ENCODE measurements around the gene TTC7B.

TTC7B gene

GRCh38 chr14:90741682-90741946 is 74.6 kb downstream of the TTC7B start:
- no peak overlapping the region for H3K4me3 ChIP-seq (ENCODE audit: low read length)
- H3K36me3 ChIP-seq (ENCODE audit: control insufficient read depth, insufficient read depth, low read length): no peaks in the 10 kb centered on the region
- no peaks in the 10 kb centered on the region for H3K9me3 ChIP-seq (ENCODE audit: control insufficient read depth, low read length)
- no peaks in the 10 kb centered on the region for H3K27me3 ChIP-seq (ENCODE audit: control insufficient read depth, insufficient read depth, low read length)
- H3K4me1 ChIP-seq (ENCODE audit: control insufficient read depth, insufficient read depth, low read length): no peaks in the 10 kb centered on the region
- no peak overlapping the region for H3K9ac ChIP-seq (ENCODE audit: low read length)

- Histone ChIP-seq H3K4me3 (ENCODE audit: low read length) (no peak overlapping the region), H3K4me1 (ENCODE audit: control insufficient read depth, insufficient read depth, low read length) (no peaks in the 10 kb centered on the region), H3K36me3 (ENCODE audit: control insufficient read depth, insufficient read depth, low read length) (no peaks in the 10 kb centered on the region), H3K9me3 (ENCODE audit: control insufficient read depth, low read length) (no peaks in the 10 kb centered on the region), H3K27me3 (ENCODE audit: control insufficient read depth, insufficient read depth, low read length) (no peaks in the 10 kb centered on the region), H3K9ac (ENCODE audit: low read length) (no peak overlapping the region)
Observed at GRCh38 chr14:90740946-90741681, 75.1 kb downstream of the TTC7B start.

- Histone ChIP-seq H3K9me3 (ENCODE audit: control insufficient read depth, low read length) (no peaks in the 10 kb centered on the region), H3K27me3 (ENCODE audit: control insufficient read depth, insufficient read depth, low read length) (no peaks in the 10 kb centered on the region), H3K9ac (ENCODE audit: low read length) (no peak overlapping the region), H3K4me1 (ENCODE audit: control insufficient read depth, insufficient read depth, low read length) (no peaks in the 10 kb centered on the region), H3K4me3 (ENCODE audit: low read length) (no peak overlapping the region), H3K36me3 (ENCODE audit: control insufficient read depth, insufficient read depth, low read length) (no peaks in the 10 kb centered on the region)
Observed at GRCh38 chr14:90740081-90740480, 76.1 kb downstream of the TTC7B start.

- no peak overlapping the region for H3K9ac ChIP-seq (ENCODE audit: low read length)
- no peaks in the 10 kb centered on the region for H3K4me1 ChIP-seq (ENCODE audit: control insufficient read depth, insufficient read depth, low read length)
- H3K27me3 ChIP-seq (ENCODE audit: control insufficient read depth, insufficient read depth, low read length): no peaks in the 10 kb centered on the region
- no peaks in the 10 kb centered on the region for H3K9me3 ChIP-seq (ENCODE audit: control insufficient read depth, low read length)
- H3K36me3 ChIP-seq (ENCODE audit: control insufficient read depth, insufficient read depth, low read length): no peaks in the 10 kb centered on the region
- no peak overlapping the region for H3K4me3 ChIP-seq (ENCODE audit: low read length)
Observed at GRCh38 chr14:90739318-90740068, 76.7 kb downstream of the TTC7B start.

GRCh38 chr14:90733139-90733808 is 83.0 kb downstream of the TTC7B start:
- no peak overlapping the region for H3K9ac ChIP-seq (ENCODE audit: low read length)
- no peaks in the 10 kb centered on the region for H3K9me3 ChIP-seq (ENCODE audit: control insufficient read depth, low read length)
- H3K36me3 ChIP-seq (ENCODE audit: control insufficient read depth, insufficient read depth, low read length): no peaks in the 10 kb centered on the region

GRCh38 chr14:90732718-90733117 is 83.5 kb downstream of the TTC7B start:
- H3K9me3 ChIP-seq (ENCODE audit: control insufficient read depth, low read length): no peaks in the 10 kb centered on the region
- no peak overlapping the region for H3K9ac ChIP-seq (ENCODE audit: low read length)
- H3K36me3 ChIP-seq (ENCODE audit: control insufficient read depth, insufficient read depth, low read length): no peaks in the 10 kb centered on the region
- no peaks in the 10 kb centered on the region for H3K27me3 ChIP-seq (ENCODE audit: control insufficient read depth, insufficient read depth, low read length)
- H3K4me3 ChIP-seq (ENCODE audit: low read length): no peak overlapping the region
- no peaks in the 10 kb centered on the region for H3K4me1 ChIP-seq (ENCODE audit: control insufficient read depth, insufficient read depth, low read length)

More at GRCh38 chr14:90733139-90733808, 83.0 kb downstream of the TTC7B start:
- Histone ChIP-seq H3K4me1 (ENCODE audit: control insufficient read depth, insufficient read depth, low read length) (no peaks in the 10 kb centered on the region), H3K27me3 (ENCODE audit: control insufficient read depth, insufficient read depth, low read length) (no peaks in the 10 kb centered on the region), H3K4me3 (ENCODE audit: low read length) (no peak overlapping the region)

GRCh38 chr14:90732139-90732538 is 84.1 kb downstream of the TTC7B start:
- Histone ChIP-seq H3K9ac (ENCODE audit: low read length) (no peak overlapping the region), H3K4me3 (ENCODE audit: low read length) (no peak overlapping the region), H3K27me3 (ENCODE audit: control insufficient read depth, insufficient read depth, low read length) (no peaks in the 10 kb centered on the region), H3K9me3 (ENCODE audit: control insufficient read depth, low read length) (no peaks in the 10 kb centered on the region), H3K4me1 (ENCODE audit: control insufficient read depth, insufficient read depth, low read length) (no peaks in the 10 kb centered on the region), H3K36me3 (ENCODE audit: control insufficient read depth, insufficient read depth, low read length) (no peaks in the 10 kb centered on the region)

- Histone ChIP-seq H3K4me3 (ENCODE audit: low read length) (no peak overlapping the region), H3K4me1 (ENCODE audit: control insufficient read depth, insufficient read depth, low read length) (no peaks in the 10 kb centered on the region), H3K27me3 (ENCODE audit: control insufficient read depth, insufficient read depth, low read length) (no peaks in the 10 kb centered on the region), H3K36me3 (ENCODE audit: control insufficient read depth, insufficient read depth, low read length) (no peaks in the 10 kb centered on the region), H3K9me3 (ENCODE audit: control insufficient read depth, low read length) (no peaks in the 10 kb centered on the region), H3K9ac (ENCODE audit: low read length) (no peak overlapping the region)
Observed at GRCh38 chr14:90731487-90731886, 84.7 kb downstream of the TTC7B start.

GRCh38 chr14:90730206-90730766 is 85.9 kb downstream of the TTC7B start:
- no peak overlapping the region for H3K9ac ChIP-seq (ENCODE audit: low read length)
- no peaks in the 10 kb centered on the region for H3K9me3 ChIP-seq (ENCODE audit: control insufficient read depth, low read length)
- no peaks in the 10 kb centered on the region for H3K4me1 ChIP-seq (ENCODE audit: control insufficient read depth, insufficient read depth, low read length)
- no peaks in the 10 kb centered on the region for H3K36me3 ChIP-seq (ENCODE audit: control insufficient read depth, insufficient read depth, low read length)
- H3K4me3 ChIP-seq (ENCODE audit: low read length): no peak overlapping the region
- no peaks in the 10 kb centered on the region for H3K27me3 ChIP-seq (ENCODE audit: control insufficient read depth, insufficient read depth, low read length)

GRCh38 chr14:90728951-90729350 is 87.3 kb downstream of the TTC7B start:
- Histone ChIP-seq H3K9me3 (ENCODE audit: control insufficient read depth, low read length) (no peaks in the 10 kb centered on the region), H3K9ac (ENCODE audit: low read length) (no peak overlapping the region), H3K4me3 (ENCODE audit: low read length) (no peak overlapping the region), H3K27me3 (ENCODE audit: control insufficient read depth, insufficient read depth, low read length) (no peaks in the 10 kb centered on the region), H3K36me3 (ENCODE audit: control insufficient read depth, insufficient read depth, low read length) (no peaks in the 10 kb centered on the region), H3K4me1 (ENCODE audit: control insufficient read depth, insufficient read depth, low read length) (no peaks in the 10 kb centered on the region)

- no peak overlapping the region for H3K4me3 ChIP-seq (ENCODE audit: low read length)
- H3K4me1 ChIP-seq (ENCODE audit: control insufficient read depth, insufficient read depth, low read length): no peaks in the 10 kb centered on the region
- H3K36me3 ChIP-seq (ENCODE audit: control insufficient read depth, insufficient read depth, low read length): no peaks in the 10 kb centered on the region
- H3K9me3 ChIP-seq (ENCODE audit: control insufficient read depth, low read length): no peaks in the 10 kb centered on the region
- no peak overlapping the region for H3K9ac ChIP-seq (ENCODE audit: low read length)
- H3K27me3 ChIP-seq (ENCODE audit: control insufficient read depth, insufficient read depth, low read length): no peaks in the 10 kb centered on the region
Observed at GRCh38 chr14:90727082-90727481, 89.1 kb downstream of the TTC7B start.

GRCh38 chr14:90726656-90727055 is 89.6 kb downstream of the TTC7B start:
- H3K4me3 ChIP-seq (ENCODE audit: low read length): no peak overlapping the region
- no peaks in the 10 kb centered on the region for H3K9me3 ChIP-seq (ENCODE audit: control insufficient read depth, low read length)
- H3K9ac ChIP-seq (ENCODE audit: low read length): no peak overlapping the region
- H3K27me3 ChIP-seq (ENCODE audit: control insufficient read depth, insufficient read depth, low read length): no peaks in the 10 kb centered on the region
- no peaks in the 10 kb centered on the region for H3K4me1 ChIP-seq (ENCODE audit: control insufficient read depth, insufficient read depth, low read length)
- no peaks in the 10 kb centered on the region for H3K36me3 ChIP-seq (ENCODE audit: control insufficient read depth, insufficient read depth, low read length)

All from mucosa of stomach (tissue), 1 donor.